SH-SY5Y (cell line): Measurements from ENCODE around the gene GGA1.
A peak's percentile ranks its signal among the peaks of the same experiment; 100 is the strongest.

ENCODE experiments used
- GATA2 ChIP-seq: IDR thresholded peaks from 2 replicates; pipeline ENCODE4 v1.6.1; 2011; ENCODE audit warnings: mild to moderate bottlenecking, low read depth, low read length
- GATA3 ChIP-seq: IDR thresholded peaks from 2 replicates; pipeline ENCODE4 v1.6.1; 2011; ENCODE audit warnings: low read depth, mild to moderate bottlenecking, low read length, moderate library complexity

The GGA1 gene

GRCh38 chr22:37608477-37609239, at the start of gene GGA1:
Gene GGA1, plus strand, starts transcription at chr22:37608834. Its CDS starts 27 bp downstream, at chr22:37608861.
- TF ChIP-seq GATA2 (no peak), GATA3 (no peak)

GRCh38 chr22:37559521-37559900, 49.1 kb upstream of the GGA1 start:
- TF ChIP-seq GATA2, result no peak
- no peak for TF ChIP-seq GATA3

- TF ChIP-seq GATA2 (no peak), GATA3 (no peak)
Observed at GRCh38 chr22:37559901-37560607, 48.6 kb upstream of the GGA1 start, which contains the start of gene CDC42EP1. Gene CDC42EP1, plus strand, starts transcription at chr22:37560480. Its CDS starts 5,870 bp downstream, at chr22:37566350.

- TF ChIP-seq GATA2 (no peak), GATA3 (no peak)
Observed at GRCh38 chr22:37560608-37561211, 47.9 kb upstream of the GGA1 start.

- TF ChIP-seq GATA3 (no peak), GATA2 (no peak)
Observed at GRCh38 chr22:37561212-37562048, 47.2 kb upstream of the GGA1 start.

GRCh38 chr22:37562049-37562875, 46.4 kb upstream of the GGA1 start:
- TF ChIP-seq GATA2 (no peak), GATA3 (no peak)

GRCh38 chr22:37563153-37564081, 45.2 kb upstream of the GGA1 start:
- TF ChIP-seq GATA2 (peak; percentile 44; the same call in 1 of the 2 replicates), GATA3 (no peak)

- TF ChIP-seq GATA3 (no peak), GATA2 (no peak)
Observed at GRCh38 chr22:37564111-37564711, 44.4 kb upstream of the GGA1 start.

- TF ChIP-seq GATA2 (no peak), GATA3 (no peak)
Observed at GRCh38 chr22:37565830-37566229, 42.8 kb upstream of the GGA1 start.

- TF ChIP-seq GATA2, result no peak
- no peak for TF ChIP-seq GATA3
Observed at GRCh38 chr22:37566329-37566837, 42.3 kb upstream of the GGA1 start.
